PC-9 (cell line): ENCODE data around the gene ABR. TPM values are rescaled to one million over a fixed set of nuclear protein-coding genes. Genes with fewer than 3 reads are reported as not detected.

Experiments used
- BruUV-seq: library from RNA; stranded (reverse); fragments of 400-500 nt; replicated peaks from 2 replicates; lab custom pipeline; 2021; lab: Mats Ljungman, UMichigan
- CTCF ChIA-PET: fragments of 300-600 bp; sonication (Branson Sonifier 250); formaldehyde crosslinking; loops from one replicate; lab custom pipeline; 2022; ENCODE audit warnings: antibody characterized with exemption; lab: Charles Lee
- POLR2A ChIA-PET: fragments of 300-600 bp; sonication (Branson Sonifier 250); formaldehyde crosslinking; loops from one replicate; lab custom pipeline; 2022; ENCODE audit warnings: antibody characterized with exemption; ENCODE audit not compliant: unreplicated experiment; lab: Charles Lee
- DNase-seq, 2 experiments: peaks; one replicate each; pipeline versions ENCODE4 v3.0.0 to v3.0.0-alpha.2; 2015 to 2022; ENCODE audit warnings: mixed read lengths in 1 of 2
- H2AFZ ChIP-seq: fragments of 200-600 bp; sonication (generic); 2 replicates; pipeline ENCODE4 v1.8.1; 2017; ENCODE audit warnings: antibody characterized with exemption
- H3F3A ChIP-seq: fragments of 200-600 bp; sonication (generic); 2 replicates; pipeline ENCODE4 v1.8.1; 2017; ENCODE audit warnings: antibody characterized with exemption, mild to moderate bottlenecking, low read depth; ENCODE audit not compliant: insufficient read depth
- H3K27ac ChIP-seq: fragments of 200-600 bp; sonication (generic); 2 replicates; pipeline ENCODE4 v1.6.1; 2016; ENCODE audit warnings: mixed run types
- H3K27me3 ChIP-seq: fragments of 200-600 bp; sonication (generic); 2 replicates; pipeline ENCODE4 v1.6.1; 2016; ENCODE audit warnings: low read depth, mixed run types; ENCODE audit not compliant: insufficient read depth
- H3K36me3 ChIP-seq: fragments of 200-600 bp; sonication (generic); 2 replicates; pipeline ENCODE4 v1.6.1; 2016; ENCODE audit warnings: low read depth, mixed run types
- H3K4me1 ChIP-seq: fragments of 200-600 bp; sonication (generic); replicated peaks from 2 replicates; pipeline ENCODE4 v1.6.1; 2016; ENCODE audit warnings: mixed run types; ENCODE audit not compliant: insufficient read depth
- H3K4me2 ChIP-seq: fragments of 200-600 bp; sonication (generic); 2 replicates; pipeline ENCODE4 v1.6.1; 2017; ENCODE audit warnings: mixed run types
- H3K4me3 ChIP-seq: fragments of 200-600 bp; sonication (generic); 2 replicates; pipeline ENCODE4 v1.6.1; 2016; ENCODE audit warnings: mixed run types
- H3K79me2 ChIP-seq: fragments of 200-600 bp; sonication (generic); 2 replicates; pipeline ENCODE4 v1.6.1; 2017; ENCODE audit warnings: low read depth, mixed run types
- H3K9me2 ChIP-seq: fragments of 200-600 bp; sonication (generic); 2 replicates; pipeline ENCODE4 v1.8.1; 2017; ENCODE audit warnings: mild to moderate bottlenecking; ENCODE audit not compliant: insufficient read depth
- H3K9me3 ChIP-seq: fragments of 200-600 bp; sonication (generic); 2 replicates; pipeline ENCODE4 v1.8.1; 2016; ENCODE audit warnings: low read depth; ENCODE audit not compliant: insufficient read depth
- H4K20me1 ChIP-seq: fragments of 200-600 bp; sonication (generic); 2 replicates; pipeline ENCODE4 v1.8.1; 2017; ENCODE audit not compliant: insufficient read depth
- CTCF ChIP-seq: fragments of 200-600 bp; sonication (generic); conservative IDR thresholded peaks from 2 replicates; pipeline ENCODE4 v1.6.1; 2017; ENCODE audit warnings: mixed run types, antibody characterized with exemption, mild to moderate bottlenecking, moderate library complexity
- EZH2 ChIP-seq: fragments of 200-600 bp; sonication (generic); IDR thresholded peaks from 2 replicates; pipeline ENCODE4 v1.8.0; 2017; ENCODE audit warnings: antibody characterized with exemption, low read depth
- intact Hi-C: fragments of 100-400 bp; cut with micrococcal nuclease; formaldehyde crosslinking; loops from one replicate; pipeline ENCODE4 v1.10.0; 2022; ENCODE audit not compliant: unreplicated experiment
- total RNA-seq: library from RNA; stranded (reverse); gene quantifications from 2 replicates; pipeline ENCODE4 v1.2.3, GENCODE V29; 2021

ABR gene
- total RNA-seq, 1 experiment from 2014 or later, result 76.0 TPM

DNA sequence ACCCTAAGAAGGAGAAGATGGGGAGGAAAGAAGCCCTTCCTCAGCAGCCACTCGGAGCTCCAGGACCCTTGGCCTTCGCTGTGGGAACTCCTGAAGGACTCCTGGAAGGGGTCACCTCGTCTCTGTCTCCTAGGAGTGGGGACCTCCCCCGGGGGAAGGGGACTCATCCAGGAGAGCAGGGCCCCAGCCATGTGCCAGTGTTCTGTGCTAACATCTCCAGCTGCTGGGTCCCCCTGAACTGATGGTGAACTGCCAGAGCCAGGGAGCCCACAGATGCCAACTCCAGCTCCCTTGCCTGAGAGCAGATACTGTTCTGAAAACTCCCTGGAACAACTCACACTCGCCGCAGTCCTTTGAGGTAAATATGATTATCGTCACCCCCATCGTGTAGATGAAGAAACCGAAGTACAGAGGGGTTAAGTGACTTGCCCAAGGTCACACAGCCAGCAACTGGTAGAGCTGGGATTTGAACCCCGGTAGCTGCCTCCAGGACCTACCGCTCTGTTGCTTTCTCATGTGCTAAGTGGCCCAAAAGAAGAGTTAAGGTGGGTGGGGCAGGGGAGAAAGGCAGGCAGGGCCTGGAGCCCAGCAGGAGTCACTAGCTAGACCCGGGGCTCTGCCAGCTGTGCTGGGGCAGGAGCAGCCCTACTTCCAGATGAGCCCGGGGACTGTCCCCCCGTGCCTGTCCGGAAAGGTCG, 172.3 kb downstream of the ABR start:
- no peak for DNase-seq
- no peaks in the 10 kb centered on the region for H3K9me2 ChIP-seq
- 0 out of 2 replicates have a peak, but pooled peaks cover under 1% of the 10 kb centered on the region for H3K36me3 ChIP-seq
- no peak overlapping the region for H2AFZ ChIP-seq
- no peak overlapping the region for H3K27ac ChIP-seq
- BruUV-seq, result no TSS peak
- H3K4me2 ChIP-seq, result no peak overlapping the region
- no peaks in the 10 kb centered on the region for H3K9me3 ChIP-seq
- peaks cover 16% of the 10 kb centered on the region; the same call in 1 of the 2 replicates for H3F3A ChIP-seq
- intact Hi-C loops, result no loop called here
- no peaks in the 10 kb centered on the region for H3K27me3 ChIP-seq
- TF ChIP-seq CTCF (no peak), EZH2 (no peak)
- peaks cover 21% of the 10 kb centered on the region for H4K20me1 ChIP-seq
- H3K79me2 ChIP-seq, result no peaks in the 10 kb centered on the region
- no peak overlapping the region for H3K4me3 ChIP-seq
- no peaks in the 10 kb centered on the region for H3K4me1 ChIP-seq
- ChIA-PET CTCF (no interaction called here), POLR2A (no interaction called here)

DNA sequence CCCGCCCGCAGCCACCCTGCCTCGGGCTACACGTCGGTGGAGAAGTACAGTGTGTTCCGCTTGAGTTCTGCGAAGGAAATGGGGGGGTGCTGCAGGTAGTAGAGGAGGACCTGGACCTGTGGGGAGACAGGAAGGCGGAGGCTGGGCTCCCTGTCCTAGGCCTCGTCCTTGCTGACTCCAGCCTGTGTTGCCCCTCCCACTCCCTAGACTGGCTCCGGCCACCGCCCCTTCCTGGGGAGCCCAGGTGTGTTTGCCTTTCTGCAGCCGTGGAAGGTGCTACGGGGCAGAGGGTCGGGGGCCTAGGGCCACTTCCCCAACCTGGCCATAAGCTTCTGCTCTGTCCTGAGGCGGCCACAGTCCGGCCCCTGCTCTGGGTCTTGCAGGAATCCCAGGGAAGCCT, 173.7 kb downstream of the ABR start:
- H3K9me3 ChIP-seq, result no peaks in the 10 kb centered on the region
- no peak overlapping the region for H3K4me3 ChIP-seq
- intact Hi-C loops, result no loop called here
- ChIA-PET POLR2A (no interaction called here), CTCF (no interaction called here)
- H3K9me2 ChIP-seq, result no peaks in the 10 kb centered on the region
- H3K4me1 ChIP-seq, result no peaks in the 10 kb centered on the region
- no TSS peak for BruUV-seq
- 0 out of 2 replicates have a peak, but pooled peaks cover 10% of the 10 kb centered on the region for H3K36me3 ChIP-seq
- H3K79me2 ChIP-seq, result no peaks in the 10 kb centered on the region
- H3K4me2 ChIP-seq, result no peak overlapping the region
- no peaks in the 10 kb centered on the region for H3K27me3 ChIP-seq
- DNase-seq, result no peak
- no peak for TF ChIP-seq EZH2
- TF ChIP-seq CTCF, result no peak
- peaks cover 33% of the 10 kb centered on the region for H4K20me1 ChIP-seq
- no peak overlapping the region for H2AFZ ChIP-seq
- H3F3A ChIP-seq, result peaks cover 24% of the 10 kb centered on the region
- no peak overlapping the region for H3K27ac ChIP-seq

- no peak overlapping the region for H3K4me2 ChIP-seq
- DNase-seq, result peak in 1 of 2 experiments; percentile 8
- no peak overlapping the region for H2AFZ ChIP-seq
- H3K4me3 ChIP-seq, result no peak overlapping the region
- H3K9me3 ChIP-seq, result no peaks in the 10 kb centered on the region
- H3K79me2 ChIP-seq, result no peaks in the 10 kb centered on the region
- CTCF ChIA-PET, result no interaction called here
- POLR2A ChIA-PET, result no interaction called here
- H3K9me2 ChIP-seq, result no peaks in the 10 kb centered on the region
- no peaks in the 10 kb centered on the region for H3K27me3 ChIP-seq
- no TSS peak for BruUV-seq
- 0 out of 2 replicates have a peak, but pooled peaks cover 16% of the 10 kb centered on the region for H3K36me3 ChIP-seq
- peaks cover 32% of the 10 kb centered on the region for H4K20me1 ChIP-seq
- peaks cover 25% of the 10 kb centered on the region for H3F3A ChIP-seq
- intact Hi-C loops, result no loop called here
- no peak for TF ChIP-seq CTCF
- no peak for TF ChIP-seq EZH2
- no peaks in the 10 kb centered on the region for H3K4me1 ChIP-seq
- no peak overlapping the region for H3K27ac ChIP-seq
These were observed 174.3 kb downstream of the ABR start for GRCh38 chr17:1005361-1005946.
